ENCODE data around the gene GRID2IP.
A peak's percentile ranks its signal among the peaks of the same experiment; 100 is the strongest.
"Not testable (repeated sequence)": the region's sequence is repeated elsewhere in the genome, so short reads cannot be mapped to it uniquely, and the experiment has no call there.

GRID2IP gene

GRCh38 chr7:6482743-6483119 lies 68.5 kb downstream of the GRID2IP start:
- no peak for DNase-seq

GRCh38 chr7:6482307-6482706 lies 69.0 kb downstream of the GRID2IP start:
- no peak for DNase-seq

DNA sequence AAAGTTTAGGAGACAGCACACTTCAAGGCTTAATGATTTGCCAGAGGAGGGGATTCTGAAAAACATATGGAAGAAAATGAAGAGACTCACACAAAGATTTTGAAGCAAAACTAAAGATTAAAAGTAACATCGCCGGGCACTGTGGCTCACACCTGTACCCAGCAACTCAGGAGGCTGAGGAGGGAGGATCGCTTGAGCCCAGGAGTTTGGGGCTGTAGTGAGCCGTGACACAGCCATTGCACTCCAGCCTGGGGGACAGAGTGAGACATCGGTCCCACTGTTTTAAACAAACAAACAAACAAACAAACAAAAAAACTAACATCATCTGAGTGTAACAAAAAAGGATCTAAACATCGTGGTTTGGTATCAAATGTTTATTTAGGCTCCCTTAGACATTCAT lies 69.8 kb downstream of the GRID2IP start:
- no peak for DNase-seq

DNA sequence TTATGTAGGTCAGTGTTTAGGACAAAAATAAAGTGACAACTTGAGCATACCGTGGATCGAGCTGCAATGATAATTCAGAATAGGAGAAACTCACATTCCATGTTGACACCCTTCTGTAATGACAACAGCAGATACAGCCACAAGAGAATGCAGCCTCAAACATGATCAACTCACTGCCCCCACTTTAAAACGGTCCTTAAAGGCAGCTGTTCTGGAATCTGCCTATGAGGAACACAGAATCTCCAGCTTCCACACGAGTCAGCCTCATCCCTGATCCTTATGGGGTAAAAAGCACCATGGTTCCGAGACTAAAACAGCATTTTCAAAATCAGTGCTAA lies 71.0 kb downstream of the GRID2IP start:
- DNase-seq = no peak

- no peak for DNase-seq
These were observed 72.2 kb downstream of the GRID2IP start for GRCh38 chr7:6479067-6479466.

- DNase-seq = no peak
These were observed 73.1 kb downstream of the GRID2IP start for GRCh38 chr7:6478186-6478585.

DNA sequence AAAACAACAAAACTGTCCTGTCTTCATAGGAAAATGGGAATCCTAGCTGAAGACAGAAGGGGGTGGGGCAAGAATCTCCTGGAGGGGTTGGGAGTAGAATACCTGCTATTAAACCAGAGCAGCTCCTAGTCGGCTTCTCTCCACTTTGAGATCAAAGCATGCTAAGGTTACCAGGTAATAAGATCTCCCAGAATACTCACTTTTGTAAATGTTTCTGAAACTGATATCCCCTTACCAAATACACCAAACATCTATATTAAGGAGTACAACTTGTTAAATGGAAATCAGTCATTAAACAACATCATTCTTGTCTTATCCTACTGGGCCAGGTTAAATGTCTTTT lies 74.0 kb downstream of the GRID2IP start:
- DNase-seq = no peak

GRCh38 chr7:6476596-6477317 lies 74.5 kb downstream of the GRID2IP start:
- no peak for DNase-seq

- DNase-seq = no peak
These were observed 75.7 kb downstream of the GRID2IP start for GRCh38 chr7:6475433-6476186.

DNA sequence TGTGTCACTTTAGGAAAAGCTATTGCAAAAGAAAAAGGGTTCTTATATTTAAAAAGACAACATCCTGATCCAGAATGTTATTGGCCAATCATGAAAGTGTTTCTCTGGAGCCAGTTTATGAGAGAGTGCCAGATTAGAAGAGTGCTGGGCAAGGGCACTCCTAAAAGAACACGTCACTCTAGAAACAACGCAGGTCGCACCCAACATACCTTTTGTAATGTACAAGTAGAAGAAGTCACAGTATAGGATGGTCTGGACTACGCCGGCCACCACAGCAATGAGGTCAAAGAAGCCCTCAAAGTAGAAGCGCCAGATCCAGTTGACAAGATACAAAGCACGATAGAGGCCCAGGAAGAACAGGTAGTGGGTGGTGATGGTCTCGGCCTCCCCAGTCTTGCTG lies 85.4 kb downstream of the GRID2IP start:
- DNase-seq = no peak

- not testable (repeated sequence) for DNase-seq
These were observed 87.7 kb downstream of the GRID2IP start for GRCh38 chr7:6463609-6464008.

- no peak for DNase-seq
These were observed 89.2 kb downstream of the GRID2IP start for GRCh38 chr7:6461946-6462550.

DNA sequence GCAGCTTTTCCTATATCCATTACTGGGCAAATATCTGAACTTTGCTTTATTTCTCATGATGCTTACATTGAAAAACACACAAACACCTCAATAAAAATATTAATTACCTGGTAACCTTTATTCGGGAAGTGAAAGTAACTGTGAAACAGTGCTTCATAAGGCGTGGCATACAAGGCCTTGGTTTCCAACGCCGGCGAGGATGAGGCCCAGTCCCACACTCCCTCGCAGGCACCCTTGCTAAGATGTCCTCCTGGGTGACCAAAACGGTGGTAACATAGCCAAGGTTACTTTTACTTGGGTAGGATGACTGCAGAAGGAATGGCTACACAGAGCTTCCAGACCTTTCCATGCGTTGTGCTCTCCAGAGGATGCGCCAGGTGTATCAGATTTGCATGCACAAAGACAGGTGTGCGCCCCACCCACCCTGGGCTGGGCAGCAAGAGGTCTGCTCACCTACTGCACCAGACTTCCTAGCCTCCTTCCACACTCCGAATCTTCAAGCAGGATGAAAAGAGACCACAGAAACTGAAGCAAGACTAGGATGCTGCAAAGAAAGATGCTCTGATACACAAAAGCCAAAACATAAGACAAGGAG lies 90.2 kb downstream of the GRID2IP start:
- no peak for DNase-seq

- no peak for DNase-seq
These were observed 91.0 kb downstream of the GRID2IP start for GRCh38 chr7:6460303-6460702.

GRCh38 chr7:6458676-6459075 lies 92.6 kb downstream of the GRID2IP start:
- DNase-seq = not testable (repeated sequence)

DNA sequence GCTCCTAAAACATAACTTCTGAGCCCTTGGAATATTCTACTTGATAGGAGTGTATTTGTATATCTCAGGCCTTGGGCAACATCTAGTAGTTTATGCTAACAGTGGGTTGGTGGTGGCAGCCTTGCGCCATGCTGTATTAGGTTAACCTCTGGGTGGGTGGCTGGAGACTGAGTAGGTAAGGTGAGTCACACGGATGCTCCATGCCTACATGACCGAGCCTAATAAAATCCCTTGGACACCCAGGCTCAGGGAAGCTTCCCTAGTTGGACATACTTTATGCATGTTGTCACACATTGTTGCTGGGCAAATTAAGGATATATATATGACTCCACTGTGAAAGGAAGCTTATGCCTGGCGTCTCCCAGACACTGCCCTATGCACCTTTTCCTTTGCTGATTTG lies 97.5 kb downstream of the GRID2IP start:
- DNase-seq = peak; percentile 74 to 82

DNA sequence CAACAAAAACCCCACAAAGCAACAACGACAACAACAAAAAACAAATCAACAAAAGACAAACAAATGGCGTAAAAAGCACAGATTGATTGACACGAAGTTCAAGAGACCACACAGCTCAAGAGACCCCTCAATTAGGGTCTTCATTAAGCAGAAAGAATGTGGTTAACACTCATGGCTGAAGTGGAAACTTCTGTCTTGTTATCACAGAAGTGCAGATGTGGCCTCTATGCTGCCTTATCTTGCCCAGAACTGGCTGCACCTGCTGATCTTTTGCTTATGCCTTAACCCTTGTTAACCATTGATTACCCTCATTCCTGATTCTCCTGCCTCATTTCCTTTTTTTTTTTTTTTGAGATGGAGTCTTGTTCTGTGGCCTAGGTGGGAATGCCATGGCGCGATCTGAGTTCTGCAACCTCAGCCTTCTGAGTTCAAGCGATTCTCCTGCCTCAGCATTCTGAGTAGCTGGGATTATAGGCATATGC lies 100.0 kb downstream of the GRID2IP start:
- no peak for DNase-seq

DNA sequence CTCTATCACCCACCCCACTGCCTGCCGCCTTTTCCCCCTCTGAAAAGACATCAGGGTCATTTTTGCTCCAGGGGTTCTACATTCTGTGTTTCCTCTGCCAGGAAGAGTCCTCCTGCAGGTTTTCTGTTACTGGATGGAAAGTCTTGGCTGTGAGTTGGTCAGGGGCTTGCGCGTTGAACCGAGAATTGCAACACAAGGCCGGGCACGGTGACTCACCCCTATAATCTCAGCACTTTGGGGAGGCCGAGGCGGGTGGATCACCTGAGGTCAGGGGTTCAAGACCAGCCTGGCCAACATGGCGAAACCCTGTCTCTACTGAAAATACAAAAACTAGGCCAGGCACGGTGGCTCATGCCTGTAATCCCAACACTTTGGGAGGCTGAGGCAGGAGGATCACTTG lies 100.7 kb downstream of the GRID2IP start:
- DNase-seq = not testable (repeated sequence)

- not testable (repeated sequence) for DNase-seq
These were observed 101.4 kb downstream of the GRID2IP start for GRCh38 chr7:6449884-6450283.

GRCh38 chr7:6448943-6449543 lies 102.2 kb downstream of the GRID2IP start:
- no peak for DNase-seq

- peak; percentile 70 to 89 for DNase-seq
These were observed 103.6 kb downstream of the GRID2IP start, which contains the start of gene DAGLB for GRCh38 chr7:6447581-6448199. Gene DAGLB (minus strand): TSS chr7:6447954. CDS start chr7:6447842, 112 bp downstream.

Measured in SW 1271 (cell line).